Endothelial cell of umbilical vein (primary cell): ENCODE results near the gene UBTD1. TPM values are rescaled to one million over a fixed set of nuclear protein-coding genes. Genes with fewer than 3 reads are reported as not detected.

Source experiments
- BruUV-seq: library from RNA; stranded (reverse); fragments of 400-500 nt; replicated peaks from 2 replicates; lab custom pipeline; 2021; lab: Mats Ljungman, UMichigan
- CTCF ChIA-PET: fragments of 300-600, 350-600 bp; sonication (Branson Sonifier 250); formaldehyde crosslinking; loops from one replicate; lab custom pipeline; 2021; ENCODE audit warnings: antibody characterized with exemption, inconsistent platforms; lab: Charles Lee
- POLR2A ChIA-PET: fragments of 300-600, 350-600 bp; sonication (Branson Sonifier 250); formaldehyde crosslinking; loops from one replicate; lab custom pipeline; 2021; ENCODE audit warnings: antibody characterized with exemption, inconsistent platforms; lab: Charles Lee
- DNase-seq: peaks from one replicate; pipeline ENCODE4 v3.0.0-alpha.2; 2011; ENCODE audit warnings: low read depth, low spot score
- FAIRE-seq: peaks from 2 replicates; lab custom pipeline; 2011; peaks lifted over from hg19 to GRCh38; lab: Jason Lieb, UNC
- H2AFZ ChIP-seq: 2 replicates; pipeline ENCODE4 v1.6.0; 2012; ENCODE audit warnings: low read depth, low read length, control low read depth, inconsistent platforms
- H3K27ac ChIP-seq: 2 replicates; pipeline ENCODE4 v1.5.1; 2011; ENCODE audit warnings: low read depth, mild to moderate bottlenecking, control low read depth, low read length, moderate library complexity; ENCODE audit not compliant: insufficient read depth
- H3K27me3 ChIP-seq, 2 experiments: 2 replicates each; pipeline versions ENCODE4 v1.6.0 to v1.6.1; 2011; ENCODE audit warnings: low read length in 2 of 2, mixed read lengths in 1 of 2; ENCODE audit not compliant: control insufficient read depth in 2 of 2, insufficient read depth in 2 of 2
- H3K36me3 ChIP-seq, 2 experiments: 2 replicates in 1 of 2; 3 replicates in 1 of 2; pipeline ENCODE4 v1.5.1; 2011; ENCODE audit warnings: low read length in 2 of 2, mild to moderate bottlenecking in 1 of 2, moderate library complexity in 1 of 2; ENCODE audit not compliant: control insufficient read depth in 2 of 2, insufficient read depth in 2 of 2; ENCODE audit errors: extremely low read depth in 1 of 2
- H3K4me1 ChIP-seq: 3 replicates; pipeline ENCODE4 v1.5.1; 2011; ENCODE audit warnings: mild to moderate bottlenecking, low read length; ENCODE audit not compliant: control insufficient read depth, insufficient read depth; ENCODE audit errors: extremely low read depth
- H3K4me2 ChIP-seq: 2 replicates; pipeline ENCODE4 v1.6.1; 2011; ENCODE audit warnings: low read length, control low read depth, mixed read lengths; ENCODE audit not compliant: insufficient read depth
- H3K4me3 ChIP-seq, 3 experiments: fragments of 200-600 bp in 1 of 3; sonication (generic), shearing (Covaris generic) in 1 of 3; replicated peaks in 1 of 3; 2 replicates each; pipeline ENCODE4 v1.5.1; 2011 to 2016; ENCODE audit warnings: control low read depth in 3 of 3, low read length in 3 of 3, mild to moderate bottlenecking in 2 of 3, inconsistent platforms in 1 of 3, low read depth in 1 of 3, moderate library complexity in 1 of 3; ENCODE audit not compliant: insufficient read depth in 1 of 3
- H3K79me2 ChIP-seq: 2 replicates; pipeline ENCODE4 v1.6.0; 2012; ENCODE audit warnings: low read length, inconsistent platforms; ENCODE audit not compliant: control insufficient read depth, insufficient read depth
- H3K9ac ChIP-seq: replicated peaks from 2 replicates; pipeline ENCODE3; 2011; ENCODE audit warnings: low read length, control low read depth; ENCODE audit not compliant: insufficient read depth; ENCODE audit errors: extremely low read depth
- H3K9me1 ChIP-seq: replicated peaks from 3 replicates; pipeline ENCODE4 v1.6.0; 2011; ENCODE audit warnings: mild to moderate bottlenecking, low read length; ENCODE audit not compliant: control insufficient read depth, insufficient read depth; ENCODE audit errors: extremely low read depth
- H3K9me3 ChIP-seq: replicated peaks from 2 replicates; pipeline ENCODE4 v1.5.1; 2012; ENCODE audit warnings: low read length, inconsistent platforms; ENCODE audit not compliant: control insufficient read depth, insufficient read depth
- H4K20me1 ChIP-seq: replicated peaks from 2 replicates; pipeline ENCODE3; 2011; ENCODE audit warnings: mild to moderate bottlenecking, low read length; ENCODE audit not compliant: control insufficient read depth, insufficient read depth; ENCODE audit errors: extremely low read depth
- CTCF ChIP-seq, 2 donors: IDR thresholded peaks; 1 replicate in 1 of 2; 2 replicates in 1 of 2; pipeline ENCODE4 v1.5.1; 2011; ENCODE audit warnings: low read length in 2 of 2, mild to moderate bottlenecking in 2 of 2, moderate library complexity in 2 of 2, control low read depth in 1 of 2, inconsistent platforms in 1 of 2, low read depth in 1 of 2; ENCODE audit not compliant: insufficient read depth in 1 of 2; ENCODE audit errors: extremely low read depth in 1 of 2
- EZH2 ChIP-seq: IDR thresholded peaks from 2 replicates; pipeline ENCODE4 v1.6.1; 2012; ENCODE audit warnings: borderline replicate concordance, low read depth, mild to moderate bottlenecking, moderate library complexity, low read length, inconsistent platforms; ENCODE audit not compliant: severe bottlenecking
- FOS ChIP-seq: IDR thresholded peaks from 2 replicates; pipeline ENCODE4 v1.6.1; 2011; ENCODE audit warnings: mild to moderate bottlenecking, low read length, moderate library complexity, borderline replicate concordance; ENCODE audit not compliant: insufficient read depth
- GATA2 ChIP-seq: IDR thresholded peaks from 2 replicates; pipeline ENCODE4 v1.7.0; 2011; ENCODE audit warnings: low read depth, mild to moderate bottlenecking, moderate library complexity, mixed read lengths, low read length; ENCODE audit not compliant: insufficient read length, insufficient read depth
- JUN ChIP-seq: IDR thresholded peaks from 2 replicates; pipeline ENCODE4 v1.6.1; 2011; ENCODE audit warnings: borderline replicate concordance, low read depth; ENCODE audit not compliant: insufficient read length, insufficient read depth
- MAX ChIP-seq: IDR thresholded peaks from 2 replicates; pipeline ENCODE4 v1.6.1; 2011; ENCODE audit not compliant: insufficient read depth, insufficient read length
- MYC ChIP-seq: IDR thresholded peaks from one replicate; pipeline ENCODE4 v1.6.1; 2011; ENCODE audit warnings: mild to moderate bottlenecking, low read depth, low read length
- POLR2A ChIP-seq: IDR thresholded peaks from 2 replicates; pipeline ENCODE4 v1.6.1; 2012; ENCODE audit warnings: low read depth, mild to moderate bottlenecking, control low read depth, low read length
- POLR2AphosphoS5 ChIP-seq: IDR thresholded peaks from 2 replicates; pipeline ENCODE4 v1.6.1; 2012; ENCODE audit warnings: low read depth, mild to moderate bottlenecking, control low read depth, low read length, moderate library complexity; ENCODE audit not compliant: insufficient read depth
- dilution Hi-C: fragments of 300-500 bp; cut with MboI; formaldehyde crosslinking; loops from one replicate; pipeline ENCODE4 v1.15.0; 2019; ENCODE audit warnings: low sequenced_read_pairs; ENCODE audit not compliant: extremely low pct_ligation_motif_present
- intact Hi-C: fragments of 100-400 bp; cut with micrococcal nuclease; formaldehyde crosslinking; loops from one replicate; pipeline ENCODE4 v1.10.0; 2022
- polyA plus RNA-seq, 4 experiments: library from polyadenylated mRNA; depleted of rRNA in 3 of 4; stranded (reverse) in 3 of 4; unstranded in 1 of 4; fragments of >200 nt; gene quantifications; 2 replicates each; pipeline versions ENCODE4 v1.2.1 to v1.2.3, GENCODE V29; 2011 to 2012; ENCODE audit warnings: missing spikeins in 1 of 4
- total RNA-seq: library from RNA; stranded (reverse); gene quantifications from 2 replicates; pipeline ENCODE4 v1.2.3, GENCODE V29; 2021

Gene UBTD1
- total and polyA plus RNA-seq, 2 donors (not counting 3 experiments of a cell fraction or from before 2014, with no cell fraction given): 42.6 to 63.7 TPM

GRCh38 chr10:97452352-97452751, 46.4 kb upstream of the UBTD1 start:
- no TSS peak for BruUV-seq
- POLR2A ChIA-PET: no interaction called here
- H3K36me3 ChIP-seq: peaks cover 17 to 31% of the 10 kb centered on the region in 2 experiments

More at GRCh38 chr10:97452352-97452751, 46.4 kb upstream of the UBTD1 start:
- Histone ChIP-seq H3K4me3 (no peak overlapping the region), H3K9ac (no peak overlapping the region), H4K20me1 (no peaks in the 10 kb centered on the region), H3K27ac (no peak overlapping the region), H3K9me3 (no peaks in the 10 kb centered on the region), H3K79me2 (peaks cover 35% of the 10 kb centered on the region), H3K4me2 (no peak overlapping the region), H2AFZ (no peak overlapping the region), H3K4me1 (peaks cover 8% of the 10 kb centered on the region), H3K27me3 (no peaks in the 10 kb centered on the region), H3K9me1 (no peaks in the 10 kb centered on the region)
- dilution Hi-C loops (no loop called here), intact Hi-C loops (no loop called here)
- no peak for TF ChIP-seq JUN
- TF ChIP-seq FOS: no peak
- no peak for TF ChIP-seq MAX
- no peak for TF ChIP-seq MYC
- no peak for TF ChIP-seq POLR2AphosphoS5
- no peak for TF ChIP-seq GATA2
- TF ChIP-seq EZH2: no peak
- no peak for TF ChIP-seq POLR2A
- TF ChIP-seq CTCF (IDR thresholded peaks at IDR 0.05; ENCODE audit: extremely low read depth in 1 of 2, insufficient read depth in 1 of 2, low read depth in 1 of 2, low read length in 2 of 2): no peak
- CTCF ChIA-PET: interaction anchor here (1.2 to 1.7 kb wide), 2 partner anchors 10 to 12 kb away, joined by 3 to 4 read pairs; no protein-coding TSS in a partner anchor
- FAIRE-seq (no peak), DNase-seq (no peak)
